ENCODE results near the gene POU2AF3. TPM values are rescaled to one million over a fixed set of nuclear protein-coding genes. Genes with fewer than 3 reads are reported as not detected.

Gene POU2AF3
- total and polyA plus RNA-seq, 11 donors = 0.15 to 2.1 (median 0.54) TPM; not detected in 5

DNA sequence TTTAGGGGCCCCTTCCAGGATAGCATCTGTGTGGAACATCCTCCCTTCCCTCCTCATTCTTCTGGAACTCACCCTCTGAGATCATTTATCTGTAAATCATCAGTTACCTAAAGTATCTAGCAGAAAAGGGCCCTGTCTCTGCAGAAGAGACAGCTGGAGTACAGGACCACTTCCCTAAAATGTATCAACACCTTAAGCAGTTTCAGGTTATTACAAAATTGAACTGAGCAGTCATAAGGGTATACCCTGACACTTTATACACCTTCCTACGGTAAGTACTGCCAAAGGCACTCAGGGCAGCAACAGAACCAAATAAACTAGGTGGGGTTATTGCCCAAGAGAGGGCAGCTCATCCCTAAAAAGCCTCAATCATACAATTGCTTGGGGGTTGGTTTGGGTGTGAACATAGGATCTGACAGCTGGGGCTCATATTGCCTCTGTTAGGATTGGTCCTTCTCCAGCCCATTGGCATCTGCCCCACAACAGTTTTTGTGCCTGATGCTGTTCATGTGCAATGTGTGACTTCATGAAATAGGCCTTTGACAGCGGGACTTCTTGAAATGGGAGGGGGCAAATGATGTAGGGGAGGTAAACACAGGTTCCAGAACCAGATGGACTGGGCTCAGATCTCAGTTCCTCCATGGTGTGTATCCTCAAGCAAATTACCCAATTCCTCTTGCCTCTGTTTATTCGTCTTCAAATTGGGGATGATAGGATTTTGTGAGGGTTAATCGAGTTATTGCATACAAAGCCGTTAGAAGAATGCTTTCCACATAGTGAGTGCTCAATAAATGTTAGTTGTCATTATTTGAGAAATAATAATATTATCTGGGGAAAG lies 2.9 kb downstream of the POU2AF3 start:
- no peaks in the 10 kb centered on the region for H3K36me3 ChIP-seq
- H3K4me1 ChIP-seq = peaks cover 0 to 17% (median 6%) of the 10 kb centered on the region in 12 donors
- peaks cover 0 to 39% (median 7%) of the 10 kb centered on the region in 9 donors for H3K27me3 ChIP-seq
- intact Hi-C loops (cut with DNase I) = no loop called here
- no peak for TF ChIP-seq POLR2A (IDR thresholded peaks at IDR 0.05)
- TF ChIP-seq, protein P1, sequence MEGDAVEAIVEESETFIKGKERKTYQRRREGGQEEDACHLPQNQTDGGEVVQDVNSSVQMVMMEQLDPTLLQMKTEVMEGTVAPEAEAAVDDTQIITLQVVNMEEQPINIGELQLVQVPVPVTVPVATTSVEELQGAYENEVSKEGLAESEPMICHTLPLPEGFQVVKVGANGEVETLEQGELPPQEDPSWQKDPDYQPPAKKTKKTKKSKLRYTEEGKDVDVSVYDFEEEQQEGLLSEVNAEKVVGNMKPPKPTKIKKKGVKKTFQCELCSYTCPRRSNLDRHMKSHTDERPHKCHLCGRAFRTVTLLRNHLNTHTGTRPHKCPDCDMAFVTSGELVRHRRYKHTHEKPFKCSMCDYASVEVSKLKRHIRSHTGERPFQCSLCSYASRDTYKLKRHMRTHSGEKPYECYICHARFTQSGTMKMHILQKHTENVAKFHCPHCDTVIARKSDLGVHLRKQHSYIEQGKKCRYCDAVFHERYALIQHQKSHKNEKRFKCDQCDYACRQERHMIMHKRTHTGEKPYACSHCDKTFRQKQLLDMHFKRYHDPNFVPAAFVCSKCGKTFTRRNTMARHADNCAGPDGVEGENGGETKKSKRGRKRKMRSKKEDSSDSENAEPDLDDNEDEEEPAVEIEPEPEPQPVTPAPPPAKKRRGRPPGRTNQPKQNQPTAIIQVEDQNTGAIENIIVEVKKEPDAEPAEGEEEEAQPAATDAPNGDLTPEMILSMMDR (IDR thresholded peaks at IDR 0.05) = no peak
- H3K27ac ChIP-seq = no peak overlapping the region
- 90 to 93% (median 92%) methylated on average over 5 of the region's 5 CpGs for WGBS, 4 donors
- ATAC-seq = no peak
- DNase-seq = no peak
- H3K9me3 ChIP-seq = no peaks in the 10 kb centered on the region
- no peak overlapping the region for H3K4me3 ChIP-seq

DNA sequence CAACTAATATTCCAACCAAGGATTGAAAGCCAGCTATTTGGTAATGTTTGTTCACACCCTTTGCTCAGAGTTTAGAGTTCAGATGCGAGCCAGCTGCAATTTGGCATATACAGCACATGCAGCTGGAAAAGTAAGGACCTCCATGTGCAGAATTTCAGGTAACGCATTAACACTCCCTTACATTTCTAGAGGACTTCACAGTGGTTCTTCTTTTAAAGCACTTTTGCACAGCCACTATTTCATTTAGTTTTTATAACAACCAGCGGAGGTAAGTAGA lies 3.4 kb downstream of the POU2AF3 start:
- ATAC-seq (no peak), DNase-seq (no peak)
- peaks cover 0 to 17% (median 6%) of the 10 kb centered on the region in 12 donors for H3K4me1 ChIP-seq
- 90 to 98% (median 92%) methylated on average over 3 of the region's 3 CpGs for WGBS, 4 donors
- TF ChIP-seq, protein P1 (IDR thresholded peaks at IDR 0.05) = no peak
- TF ChIP-seq POLR2A (IDR thresholded peaks at IDR 0.05) = no peak
- intact Hi-C loops (cut with DNase I) = no loop called here
- H3K27ac ChIP-seq = no peak overlapping the region
- H3K4me3 ChIP-seq = no peak overlapping the region
- H3K36me3 ChIP-seq = no peaks in the 10 kb centered on the region
- peaks cover 0 to 45% (median 7%) of the 10 kb centered on the region in 9 donors for H3K27me3 ChIP-seq
- H3K9me3 ChIP-seq = no peaks in the 10 kb centered on the region

DNA sequence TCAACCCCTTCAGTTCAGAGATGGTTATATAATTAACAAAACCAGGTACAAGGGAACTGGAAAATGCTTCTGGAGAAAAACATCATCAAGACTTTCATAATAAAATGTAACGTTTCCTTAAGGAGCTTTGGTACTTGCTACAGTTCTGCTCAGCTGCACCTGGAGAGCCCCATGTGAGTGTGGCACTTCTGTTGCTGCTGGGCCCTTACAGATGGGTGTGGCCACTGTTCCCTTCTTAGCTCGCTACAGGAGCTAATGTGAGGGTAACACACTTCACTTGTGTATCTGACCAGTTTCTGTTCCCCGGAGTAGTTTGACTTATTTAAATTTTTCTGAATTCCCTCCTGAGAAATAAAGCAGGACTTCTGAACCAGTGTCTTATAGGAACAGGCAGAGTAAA lies 4.0 kb downstream of the POU2AF3 start:
- H3K27me3 ChIP-seq = peaks cover 0 to 45% (median 7%) of the 10 kb centered on the region in 9 donors
- intact Hi-C loops (cut with DNase I) = no loop called here
- H3K4me1 ChIP-seq = peaks cover 0 to 17% (median 6%) of the 10 kb centered on the region in 12 donors
- no peaks in the 10 kb centered on the region for H3K36me3 ChIP-seq
- H3K27ac ChIP-seq = no peak overlapping the region
- no peaks in the 10 kb centered on the region for H3K9me3 ChIP-seq
- DNase-seq (no peak), ATAC-seq (no peak)
- 62 to 70% (median 66%) methylated on average over 3 of the region's 3 CpGs for WGBS, 4 donors
- H3K4me3 ChIP-seq = no peak overlapping the region
- TF ChIP-seq POLR2A (IDR thresholded peaks at IDR 0.05) = no peak
- TF ChIP-seq, protein P1 (IDR thresholded peaks at IDR 0.05) = no peak

DNA sequence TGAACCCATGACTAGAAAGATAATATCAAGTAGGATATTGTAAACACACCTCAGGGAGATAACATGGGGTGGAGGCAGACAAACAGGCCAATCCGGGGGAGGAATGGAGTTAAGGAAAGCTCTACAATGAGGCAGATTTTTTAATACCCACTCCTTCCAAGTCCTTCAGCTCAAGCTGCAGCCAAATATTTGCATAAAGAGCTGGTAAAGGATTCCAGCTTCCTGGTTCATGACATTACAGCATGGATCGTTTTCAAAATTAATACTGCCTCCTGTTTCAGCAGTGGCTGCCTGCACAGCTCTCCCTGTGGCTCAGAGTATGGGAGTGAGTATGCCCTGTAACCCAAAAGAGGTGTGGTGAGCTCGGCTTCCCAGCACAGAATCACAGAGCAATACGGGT lies 5.1 kb downstream of the POU2AF3 start:
- WGBS, 4 donors = 49 to 63% (median 58%) methylated on average over 4 of the region's 4 CpGs
- ATAC-seq (no peak), DNase-seq (no peak)
- no peaks in the 10 kb centered on the region for H3K9me3 ChIP-seq
- no peaks in the 10 kb centered on the region for H3K36me3 ChIP-seq
- no peak overlapping the region for H3K4me3 ChIP-seq
- H3K27me3 ChIP-seq = peaks cover 0 to 40% (median 7%) of the 10 kb centered on the region in 9 donors
- H3K4me1 ChIP-seq = peaks cover 0 to 15% (median 4%) of the 10 kb centered on the region in 12 donors
- no peak for TF ChIP-seq POLR2A (IDR thresholded peaks at IDR 0.05)
- TF ChIP-seq, protein P1 (IDR thresholded peaks at IDR 0.05) = no peak
- H3K27ac ChIP-seq = no peak overlapping the region
- intact Hi-C loops (cut with DNase I) = no loop called here
